Measurements from ENCODE around the gene CAMSAP1.
"Not testable (repeated sequence)": the region's sequence is repeated elsewhere in the genome, so short reads cannot be mapped to it uniquely, and the experiment has no call there.

CAMSAP1 gene, protein sequence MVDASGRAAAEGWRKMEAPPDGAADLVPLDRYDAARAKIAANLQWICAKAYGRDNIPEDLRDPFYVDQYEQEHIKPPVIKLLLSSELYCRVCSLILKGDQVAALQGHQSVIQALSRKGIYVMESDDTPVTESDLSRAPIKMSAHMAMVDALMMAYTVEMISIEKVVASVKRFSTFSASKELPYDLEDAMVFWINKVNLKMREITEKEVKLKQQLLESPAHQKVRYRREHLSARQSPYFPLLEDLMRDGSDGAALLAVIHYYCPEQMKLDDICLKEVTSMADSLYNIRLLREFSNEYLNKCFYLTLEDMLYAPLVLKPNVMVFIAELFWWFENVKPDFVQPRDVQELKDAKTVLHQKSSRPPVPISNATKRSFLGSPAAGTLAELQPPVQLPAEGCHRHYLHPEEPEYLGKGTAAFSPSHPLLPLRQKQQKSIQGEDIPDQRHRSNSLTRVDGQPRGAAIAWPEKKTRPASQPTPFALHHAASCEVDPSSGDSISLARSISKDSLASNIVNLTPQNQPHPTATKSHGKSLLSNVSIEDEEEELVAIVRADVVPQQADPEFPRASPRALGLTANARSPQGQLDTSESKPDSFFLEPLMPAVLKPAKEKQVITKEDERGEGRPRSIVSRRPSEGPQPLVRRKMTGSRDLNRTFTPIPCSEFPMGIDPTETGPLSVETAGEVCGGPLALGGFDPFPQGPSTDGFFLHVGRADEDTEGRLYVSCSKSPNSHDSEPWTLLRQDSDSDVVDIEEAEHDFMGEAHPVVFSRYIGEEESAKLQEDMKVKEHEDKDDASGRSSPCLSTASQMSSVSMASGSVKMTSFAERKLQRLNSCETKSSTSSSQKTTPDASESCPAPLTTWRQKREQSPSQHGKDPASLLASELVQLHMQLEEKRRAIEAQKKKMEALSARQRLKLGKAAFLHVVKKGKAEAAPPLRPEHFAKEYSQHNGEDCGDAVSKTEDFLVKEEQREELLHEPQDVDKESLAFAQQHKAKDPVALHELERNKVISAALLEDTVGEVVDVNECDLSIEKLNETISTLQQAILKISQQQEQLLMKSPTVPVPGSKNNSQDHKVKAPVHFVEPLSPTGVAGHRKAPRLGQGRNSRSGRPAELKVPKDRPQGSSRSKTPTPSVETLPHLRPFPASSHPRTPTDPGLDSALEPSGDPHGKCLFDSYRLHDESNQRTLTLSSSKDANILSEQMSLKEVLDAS (N-terminal part only)

DNA sequence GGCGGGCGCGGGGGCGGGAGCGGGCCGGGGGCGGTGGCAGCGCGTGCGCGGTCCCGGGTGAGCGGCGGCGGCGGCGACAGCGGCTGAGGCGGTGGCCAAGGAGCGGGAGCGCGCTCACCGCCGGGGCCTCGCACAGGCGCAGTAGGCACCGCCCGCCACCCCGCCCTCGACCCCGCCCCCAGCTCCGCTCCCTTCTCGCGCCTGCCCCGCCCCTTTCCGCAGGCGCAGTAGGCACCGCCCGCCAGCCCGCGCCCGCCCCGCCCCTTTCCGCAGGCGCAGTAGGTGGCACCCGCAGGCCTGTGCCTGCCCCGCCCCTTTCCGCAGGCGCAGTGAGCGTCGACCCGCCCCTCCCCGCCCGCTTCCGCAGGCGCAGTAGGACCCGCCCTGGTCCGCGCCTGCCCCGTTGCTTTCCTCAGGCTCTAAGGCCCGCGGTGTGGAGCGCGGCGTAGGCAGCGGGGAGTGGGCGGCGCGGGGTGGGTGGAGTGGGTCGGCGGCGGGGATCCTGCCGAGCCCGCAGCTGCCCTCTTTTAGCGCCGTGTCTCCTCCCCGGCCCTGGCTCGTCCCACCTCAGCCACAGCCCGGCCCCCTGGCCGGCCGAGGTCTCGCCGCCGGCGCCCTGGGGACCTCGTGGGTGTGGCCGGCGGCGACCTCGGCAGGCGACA lies at the start of gene CAMSAP1:
TSS of gene CAMSAP1 (minus strand) at position 116 of the 662 bp plus-strand sequence. CDS start 387 bp downstream, outside the sequence.
- DNase-seq: peak; percentile 32 to 98 (median 92)

DNA sequence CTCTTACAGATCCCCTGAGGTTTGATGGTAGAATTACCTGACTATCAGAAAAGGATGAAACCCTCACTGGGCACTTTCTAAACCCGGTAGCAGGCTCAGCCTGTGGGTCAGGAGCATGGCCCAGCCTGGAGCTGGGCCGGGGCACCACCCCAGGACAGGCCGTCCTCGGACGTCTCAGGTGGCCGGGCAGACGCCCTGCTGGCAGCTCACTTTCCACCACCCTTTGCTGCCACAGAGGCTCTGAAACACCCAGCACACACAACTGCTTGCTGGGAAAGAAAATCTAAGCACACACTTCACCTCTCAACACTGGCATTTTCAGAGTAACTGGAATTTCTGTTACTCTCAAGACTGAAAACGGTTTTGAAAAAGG lies 49.4 kb upstream of the CAMSAP1 start:
- no peak for DNase-seq

DNA sequence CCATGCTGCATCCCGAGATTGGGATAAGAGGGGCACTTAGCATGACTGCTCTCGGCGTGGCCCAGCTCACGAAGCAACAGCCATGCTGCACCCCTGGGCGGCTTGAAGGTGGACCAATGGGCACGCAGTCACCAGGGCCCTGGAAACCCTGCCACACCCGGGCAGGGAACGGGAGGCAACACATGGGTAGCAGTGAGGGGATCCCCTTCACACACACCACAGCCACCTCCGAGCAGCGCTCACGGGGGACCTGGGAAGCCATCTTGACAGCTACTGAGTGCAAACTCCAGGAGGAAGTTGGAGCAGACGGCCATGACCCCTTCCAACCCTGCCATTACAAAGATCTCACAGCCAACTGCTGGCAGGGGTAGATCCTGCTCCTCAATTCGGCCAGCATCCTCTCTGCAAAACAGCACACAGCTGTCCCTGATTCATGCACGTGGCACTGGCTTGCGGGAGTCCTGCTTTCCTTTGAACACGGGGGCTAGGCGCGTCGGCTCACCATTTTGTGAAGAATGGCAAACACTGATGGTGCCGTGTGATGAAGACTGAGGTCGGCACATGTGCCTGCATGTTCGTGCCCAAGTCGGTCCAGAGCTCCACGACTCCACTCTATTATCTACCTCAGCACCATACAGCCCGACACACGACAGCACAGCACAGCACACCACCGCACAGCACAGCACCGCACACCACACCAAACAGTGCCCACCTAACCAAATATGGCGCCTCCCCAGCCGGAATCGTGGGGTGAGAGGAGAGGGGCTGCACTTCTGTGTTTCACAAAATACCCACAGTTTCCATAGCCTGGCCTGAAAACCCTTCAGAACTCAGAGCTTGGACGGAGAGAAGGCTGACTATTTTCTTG lies 48.8 kb upstream of the CAMSAP1 start:
- no peak for DNase-seq

DNA sequence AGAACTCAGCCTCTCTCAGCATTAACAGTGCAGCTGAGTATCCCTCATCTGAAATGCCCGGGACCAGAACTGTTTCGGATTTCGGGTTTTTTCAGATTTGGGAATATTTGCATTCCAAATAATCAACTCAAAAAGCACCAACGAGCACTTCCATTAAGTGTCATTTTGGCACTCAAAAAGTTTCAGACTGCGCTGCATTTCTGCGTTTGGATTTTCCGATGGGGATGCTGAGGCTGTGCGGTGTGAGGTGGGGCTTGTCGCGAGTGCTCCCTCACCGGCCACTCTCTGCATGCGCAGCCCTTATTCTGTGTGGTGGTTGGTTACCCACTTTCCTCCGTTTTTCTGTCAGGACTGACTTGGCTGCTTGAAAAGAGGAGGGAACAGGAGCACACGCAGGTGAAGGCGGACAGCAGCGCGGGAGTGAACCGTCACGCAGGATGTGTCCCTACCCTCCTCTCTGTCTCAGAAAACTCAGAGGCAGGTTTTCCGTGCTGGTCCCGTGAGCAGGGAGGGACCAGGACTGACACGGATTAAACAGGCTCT lies 45.4 kb upstream of the CAMSAP1 start:
- DNase-seq: no peak

DNA sequence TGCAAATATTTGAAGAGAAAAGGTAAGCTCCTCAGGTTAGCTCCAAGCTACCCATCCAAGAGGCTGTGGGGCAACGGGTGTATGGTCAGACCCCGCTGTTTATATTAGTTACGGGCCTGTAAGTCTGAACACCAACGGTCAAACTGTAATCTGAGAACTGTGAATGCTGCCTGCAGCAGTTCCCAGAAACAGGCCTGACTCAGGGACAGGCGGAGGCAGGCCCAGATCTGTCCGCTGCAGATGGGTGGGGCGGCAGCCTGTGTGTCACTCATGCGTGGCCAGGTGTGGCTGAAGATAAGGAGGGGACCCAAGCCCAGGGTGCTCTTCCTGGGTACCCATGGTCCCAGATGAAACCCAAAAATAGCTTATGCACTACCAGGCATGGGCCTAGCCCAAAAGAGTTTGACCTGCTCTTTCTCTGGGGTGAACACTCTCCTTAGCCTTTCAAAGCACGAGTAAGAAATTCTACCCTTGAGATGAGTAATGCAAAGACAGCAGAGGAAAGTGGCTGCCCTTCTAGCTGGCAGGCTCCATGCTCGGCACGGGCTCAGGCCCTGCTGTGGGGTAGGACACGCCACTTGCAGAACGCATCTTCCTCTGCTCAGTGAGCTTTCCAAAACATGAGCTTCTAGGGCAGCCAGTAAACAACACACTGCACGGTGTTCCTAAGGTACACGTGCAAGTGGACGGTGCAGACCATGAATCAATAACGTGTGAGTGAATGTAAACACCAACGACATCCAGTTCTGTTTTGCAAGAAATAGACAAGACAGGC lies 44.7 kb upstream of the CAMSAP1 start:
- no peak for DNase-seq

DNA sequence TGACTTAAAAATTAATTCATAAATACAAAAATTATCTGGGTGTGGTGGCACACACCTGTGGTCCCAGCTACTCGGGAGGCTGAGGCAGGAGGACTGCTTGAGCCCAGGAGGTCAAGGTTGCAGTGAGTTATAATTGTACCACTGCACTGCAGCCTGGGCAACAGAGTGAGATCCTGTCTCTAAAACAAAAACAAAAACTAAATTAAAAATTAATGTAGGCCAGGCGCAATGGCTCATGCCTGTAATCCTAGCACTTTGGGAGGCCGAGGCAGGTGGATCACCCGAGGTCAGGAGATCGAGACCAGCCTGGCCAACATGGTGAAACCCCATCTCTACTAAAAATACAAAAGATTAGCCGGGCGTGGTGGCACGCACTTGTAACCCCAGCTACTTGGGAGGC lies 44.0 kb upstream of the CAMSAP1 start:
- not testable (repeated sequence) for DNase-seq

DNA sequence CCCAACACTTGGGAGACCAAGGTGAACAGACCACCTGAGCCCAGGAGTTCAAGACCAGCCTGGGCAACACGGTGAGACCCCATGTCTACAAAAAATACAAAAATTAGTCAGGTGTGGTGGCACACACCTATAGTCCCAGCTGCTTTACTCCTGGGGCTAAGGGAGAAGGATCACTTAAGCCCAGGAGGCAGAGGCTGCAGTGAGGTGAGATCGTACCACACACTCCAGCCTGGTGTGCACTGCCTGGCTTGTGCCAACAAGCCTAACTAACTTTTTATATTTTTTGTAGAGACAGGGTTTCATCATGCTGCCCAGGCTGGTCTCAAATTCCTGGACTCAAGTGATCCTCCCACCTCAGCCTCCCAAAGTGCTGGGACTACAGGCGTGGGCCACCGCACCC lies 43.5 kb upstream of the CAMSAP1 start:
- DNase-seq: not testable (repeated sequence)

DNA sequence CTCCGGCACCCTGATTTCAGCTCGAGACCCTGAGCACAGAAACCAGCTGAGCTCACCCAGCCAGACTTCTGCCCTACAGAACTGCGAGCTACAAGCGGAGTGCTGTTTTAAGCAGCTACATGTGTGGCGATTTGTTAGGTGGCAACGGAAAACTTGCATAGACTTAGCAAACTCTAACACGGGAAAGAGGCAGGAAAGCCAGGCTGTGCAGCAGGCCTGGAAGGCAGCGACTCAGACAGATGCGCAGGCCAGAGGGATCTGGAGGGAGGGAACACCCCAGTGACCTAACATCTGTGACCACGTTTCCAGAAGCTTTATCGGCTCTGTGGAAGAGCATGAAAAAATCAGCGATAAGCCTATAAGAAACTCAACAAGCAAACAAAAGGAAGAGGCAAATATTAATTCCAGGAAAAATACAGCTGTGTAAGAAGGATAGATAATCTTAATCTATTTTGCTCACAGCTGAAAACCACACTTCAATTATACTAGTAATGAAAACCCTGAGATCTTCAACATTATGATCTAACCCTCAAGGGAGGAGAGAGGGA lies 42.9 kb upstream of the CAMSAP1 start:
- DNase-seq: no peak

DNA sequence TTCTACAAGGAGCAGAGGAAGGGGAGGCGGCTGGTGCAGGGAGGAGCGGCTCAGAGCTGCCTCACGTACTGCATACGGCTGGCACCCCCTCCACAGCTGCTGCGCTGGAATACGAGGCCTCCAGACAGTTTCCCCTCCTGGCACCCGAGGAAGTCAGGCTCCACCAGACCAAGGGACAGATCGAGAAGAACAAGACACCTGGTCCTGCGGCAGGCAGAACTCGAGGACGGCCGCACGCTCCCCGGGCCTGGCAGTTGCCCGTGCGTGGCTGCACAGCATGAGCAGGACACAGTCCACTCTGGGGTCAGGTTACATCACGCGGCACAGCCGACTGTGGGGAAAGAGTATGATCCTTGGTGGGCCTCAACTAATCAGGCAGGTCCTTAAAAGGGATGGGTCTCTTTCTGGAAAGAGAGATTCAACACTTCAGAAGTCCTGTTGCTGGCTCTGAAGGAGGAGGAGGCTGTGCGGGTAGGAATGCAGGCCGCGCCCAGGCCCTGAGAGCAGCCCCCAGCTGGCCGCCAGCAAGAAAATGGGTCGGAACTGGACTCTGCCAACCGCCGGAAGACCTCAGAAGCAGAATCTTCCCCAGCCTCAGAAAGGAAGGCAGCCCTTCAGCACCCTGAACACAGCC lies 42.3 kb upstream of the CAMSAP1 start:
- no peak for DNase-seq

DNA sequence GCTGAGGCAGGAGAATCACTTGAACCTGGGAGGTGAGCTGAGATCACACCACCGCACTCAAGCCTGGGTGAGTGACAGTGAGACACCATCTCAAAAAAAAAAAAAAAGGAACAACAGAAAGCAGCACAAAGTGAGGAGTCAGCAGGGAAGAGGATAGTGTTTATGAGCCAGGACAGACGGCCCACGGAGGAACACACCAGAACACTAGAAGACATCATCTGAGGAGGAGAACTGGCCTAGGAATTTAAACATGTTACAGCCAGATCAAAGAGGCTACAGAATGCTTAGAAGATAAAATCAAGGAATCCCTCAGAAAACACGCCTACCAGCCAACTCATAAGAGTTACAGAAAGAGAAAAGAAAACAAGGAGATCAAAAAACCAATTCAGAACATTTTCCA lies 41.6 kb upstream of the CAMSAP1 start:
- no peak for DNase-seq

DNA sequence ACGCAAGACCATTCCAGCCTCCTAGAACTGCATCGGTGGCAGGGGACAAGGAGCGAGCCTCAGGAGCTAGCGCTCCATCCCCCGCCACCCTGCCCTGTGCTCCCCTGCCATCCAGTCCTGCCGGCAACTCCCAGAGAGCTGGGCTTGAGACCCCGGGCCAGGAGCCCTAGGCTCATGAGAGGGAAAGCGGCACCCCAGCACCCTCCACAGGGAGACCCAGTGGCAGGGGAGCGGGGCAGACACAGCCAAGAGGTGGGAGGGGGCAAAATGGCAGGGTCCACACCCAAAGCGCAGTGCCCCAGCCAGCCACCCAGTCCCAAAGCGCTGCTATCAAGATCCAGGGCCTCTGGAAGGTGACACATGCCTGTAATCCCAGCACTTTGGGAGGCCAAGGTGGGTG lies 41.1 kb upstream of the CAMSAP1 start:
- no peak for DNase-seq

DNA sequence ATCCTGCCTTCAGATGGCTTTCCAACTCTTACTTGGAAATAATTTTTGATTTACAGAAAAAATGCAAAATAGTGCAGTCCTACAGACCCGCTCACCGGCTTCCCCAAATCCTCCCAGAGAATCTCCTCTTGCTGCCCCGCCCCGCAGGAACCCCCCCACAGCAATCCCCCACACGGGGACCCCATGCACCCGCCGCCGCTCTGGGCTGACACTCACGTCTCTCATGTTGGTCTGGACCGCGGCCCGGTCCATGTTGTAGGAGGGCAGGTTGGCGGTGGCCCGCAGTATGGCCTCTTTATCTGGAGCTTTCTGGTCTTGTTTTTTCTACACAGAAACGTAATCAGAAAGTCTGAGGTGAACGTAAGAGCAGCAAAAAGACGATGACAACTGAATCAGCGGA lies 40.2 kb upstream of the CAMSAP1 start:
- no peak for DNase-seq

DNA sequence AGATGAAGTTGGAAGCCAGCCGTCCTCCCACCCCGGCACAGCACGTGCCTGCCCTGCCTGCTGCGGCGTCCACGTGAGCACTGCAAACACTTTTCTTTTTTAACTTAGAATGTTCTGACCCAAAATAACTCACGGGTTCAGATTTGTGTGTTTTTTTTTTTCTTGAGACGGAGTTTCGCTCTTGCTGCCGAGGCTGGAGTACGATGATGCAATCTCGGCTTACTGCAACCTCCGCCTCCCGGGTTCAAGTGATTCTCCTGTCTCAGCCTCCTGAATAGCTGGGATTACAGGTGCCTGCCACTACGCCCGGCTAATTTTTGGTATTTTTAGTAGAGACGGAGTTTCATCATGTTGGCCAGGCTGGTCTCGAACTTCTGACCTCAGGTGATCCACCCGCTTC lies 39.8 kb upstream of the CAMSAP1 start:
- not testable (repeated sequence) for DNase-seq

DNA sequence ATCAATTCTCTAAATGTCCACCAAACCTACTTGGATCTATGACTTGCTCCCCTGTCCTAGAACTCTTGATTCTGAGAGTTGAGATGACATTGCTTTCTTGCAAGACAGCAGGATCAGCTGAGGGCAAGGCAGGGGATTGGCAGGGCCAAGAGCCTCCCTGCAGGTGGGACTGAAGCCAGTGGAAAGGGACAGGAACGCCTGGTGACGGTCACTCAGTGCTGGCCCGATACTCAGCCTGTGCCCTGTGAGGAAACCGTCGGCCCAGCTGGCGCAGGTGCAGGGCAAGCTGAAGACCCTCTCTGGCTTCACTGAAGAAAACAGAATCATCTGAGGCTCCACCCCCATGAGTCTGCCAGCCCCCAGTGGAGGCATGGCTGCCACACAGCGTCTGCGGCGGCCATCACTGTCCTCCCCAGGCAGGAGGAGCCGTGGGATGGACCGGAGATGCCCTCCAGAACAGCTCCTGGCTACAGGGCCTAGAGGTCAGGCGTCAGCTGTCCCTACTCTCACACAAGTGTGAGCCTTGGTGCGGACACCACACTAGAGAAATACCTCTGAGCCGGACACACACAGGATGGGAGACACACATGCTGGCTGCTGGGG lies 39.1 kb upstream of the CAMSAP1 start:
- no peak for DNase-seq

DNA sequence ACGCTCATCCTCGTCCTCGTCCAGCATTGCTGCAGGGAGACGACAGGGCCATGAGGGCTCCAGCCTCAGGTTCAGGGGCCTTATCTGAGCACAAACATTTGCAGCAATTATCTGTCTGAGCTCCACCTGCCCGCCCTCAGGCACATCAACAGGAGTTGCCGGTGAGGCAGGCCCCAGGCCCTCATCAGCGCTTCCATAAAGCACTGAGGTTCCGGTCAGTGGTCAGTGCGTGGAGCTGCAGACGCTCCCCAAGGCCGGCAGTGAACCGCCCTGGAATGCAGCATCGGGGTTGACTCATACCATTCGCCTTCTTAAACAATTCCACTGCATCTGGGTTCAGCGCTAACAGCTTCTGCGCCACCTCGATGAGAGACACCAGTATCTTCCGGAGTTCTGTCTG lies 38.6 kb upstream of the CAMSAP1 start:
- DNase-seq: no peak

DNA sequence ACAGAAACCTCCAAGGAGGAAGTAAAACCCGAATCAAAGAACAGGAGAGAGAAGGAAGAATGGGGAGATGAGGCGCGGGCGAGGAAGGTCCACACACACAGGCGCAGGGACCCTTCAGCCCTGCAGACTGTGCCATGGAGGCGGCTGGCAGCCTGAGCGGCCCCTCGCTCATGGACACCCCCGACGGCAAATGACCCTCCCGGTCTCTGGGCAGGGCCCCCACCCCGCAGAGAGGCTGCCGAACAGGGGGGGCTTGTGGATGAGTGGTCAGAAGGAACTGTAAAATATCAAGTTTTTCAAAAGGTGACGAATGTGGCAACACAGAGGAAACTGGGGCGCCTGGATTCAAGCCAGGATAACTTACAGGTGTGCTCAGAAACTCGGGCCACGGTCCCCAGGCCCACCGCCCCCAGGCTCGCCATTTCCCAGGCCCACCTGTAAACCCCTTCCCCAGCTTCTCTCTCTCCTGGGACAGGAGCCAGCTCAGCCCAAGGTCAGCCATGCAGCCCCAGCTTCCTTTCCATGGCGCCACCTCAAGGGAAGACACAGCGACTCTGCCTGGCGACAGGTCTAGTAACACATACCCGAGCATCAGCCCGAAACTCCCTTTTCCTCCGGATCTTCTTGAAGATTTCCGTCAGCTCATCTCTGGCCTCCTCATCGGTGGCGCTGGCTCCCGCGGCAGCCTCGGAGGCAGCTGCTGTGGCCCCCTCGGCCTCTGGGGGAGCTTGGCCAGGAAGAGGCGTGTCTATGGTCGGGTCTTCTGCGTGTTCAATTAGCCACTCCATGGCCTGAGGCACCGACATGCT lies 37.3 kb upstream of the CAMSAP1 start:
- DNase-seq: no peak

DNA sequence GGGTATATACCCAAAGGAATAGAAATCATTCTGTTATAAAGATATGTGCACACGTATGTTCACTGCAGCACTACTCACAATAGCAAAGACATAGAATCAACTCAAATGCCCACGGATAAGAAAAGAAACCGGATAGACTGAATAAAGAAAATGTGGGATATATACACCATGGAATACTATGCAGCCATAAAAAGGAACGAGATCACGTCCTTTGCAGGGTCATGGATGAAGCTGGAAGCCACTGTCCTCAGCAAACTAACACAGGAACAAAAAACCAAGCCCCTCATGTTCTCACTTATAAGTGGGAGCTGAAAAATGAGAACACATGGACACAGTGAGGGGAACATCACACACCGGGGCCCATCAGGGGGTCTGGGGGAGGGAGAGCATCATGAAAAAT lies 36.3 kb upstream of the CAMSAP1 start:
- DNase-seq: not testable (repeated sequence)

Measured in C1 segment of cervical spinal cord (tissue), 14 donors.